Glutamatergic neuron (in vitro differentiated cells): ENCODE data around the gene ZNF574. TPM values are rescaled to one million over a fixed set of nuclear protein-coding genes. Genes with fewer than 3 reads are reported as not detected.

ENCODE experiments used
- DNase-seq: peaks from one replicate; pipeline ENCODE4 v3.0.0; 2022
- H3K27ac Mint-ChIP-seq: one replicate; pipeline ENCODE4 v1.8.0; 2020; ENCODE audit warnings: mild to moderate bottlenecking, mixed read lengths, inconsistent platforms; ENCODE audit not compliant: unreplicated experiment
- H3K27me3 Mint-ChIP-seq: one replicate; pipeline ENCODE4 v1.8.0; 2020; ENCODE audit warnings: mild to moderate bottlenecking, moderate library complexity, mixed read lengths, inconsistent platforms; ENCODE audit not compliant: unreplicated experiment
- H3K36me3 Mint-ChIP-seq: one replicate; pipeline ENCODE4 v1.8.0; 2020; ENCODE audit warnings: mild to moderate bottlenecking, mixed read lengths, inconsistent platforms; ENCODE audit not compliant: unreplicated experiment
- H3K4me1 Mint-ChIP-seq: one replicate; pipeline ENCODE4 v1.8.0; 2020; ENCODE audit warnings: mild to moderate bottlenecking, low read depth, mixed read lengths, inconsistent platforms; ENCODE audit not compliant: unreplicated experiment
- H3K4me3 Mint-ChIP-seq: one replicate; pipeline ENCODE4 v1.8.0; 2020; ENCODE audit warnings: mild to moderate bottlenecking, mixed read lengths, inconsistent platforms; ENCODE audit not compliant: unreplicated experiment
- H3K9me3 Mint-ChIP-seq: one replicate; pipeline ENCODE4 v1.8.0; 2020; ENCODE audit warnings: mild to moderate bottlenecking, moderate library complexity, mixed read lengths, inconsistent platforms; ENCODE audit not compliant: unreplicated experiment
- total RNA-seq: library from RNA; stranded (reverse); fragmentation: NEBNext Ultra II Directional; extraction: Animal tissue kit (Norgen Biotek cat#: 25700); gene quantifications from one replicate; pipeline ENCODE4 v1.2.1, GENCODE V29; 2021; ENCODE audit not compliant: unreplicated experiment
- TF ChIP-seq, protein P1 (sequence below): fragments of 200-600 bp; sonication (generic); IDR thresholded peaks from one replicate; pipeline ENCODE4 v1.5.0; 2021; ENCODE audit not compliant: partially characterized antibody, unreplicated experiment

The ZNF574 gene
- total RNA-seq, 1 donor from 2014 or later: 24.1 TPM

GRCh38 chr19:42052241-42052863 lies 23.6 kb upstream of the ZNF574 start:
- Mint-ChIP-seq H3K4me1 (peaks cover 36% of the 10 kb centered on the region), H3K27me3 (peaks cover 25% of the 10 kb centered on the region), H3K9me3 (peaks cover 13% of the 10 kb centered on the region), H3K4me3 (peak overlapping the region; percentile 81), H3K36me3 (peaks cover 11% of the 10 kb centered on the region), H3K27ac (peak overlapping the region; percentile 92)
- TF ChIP-seq, protein P1, sequence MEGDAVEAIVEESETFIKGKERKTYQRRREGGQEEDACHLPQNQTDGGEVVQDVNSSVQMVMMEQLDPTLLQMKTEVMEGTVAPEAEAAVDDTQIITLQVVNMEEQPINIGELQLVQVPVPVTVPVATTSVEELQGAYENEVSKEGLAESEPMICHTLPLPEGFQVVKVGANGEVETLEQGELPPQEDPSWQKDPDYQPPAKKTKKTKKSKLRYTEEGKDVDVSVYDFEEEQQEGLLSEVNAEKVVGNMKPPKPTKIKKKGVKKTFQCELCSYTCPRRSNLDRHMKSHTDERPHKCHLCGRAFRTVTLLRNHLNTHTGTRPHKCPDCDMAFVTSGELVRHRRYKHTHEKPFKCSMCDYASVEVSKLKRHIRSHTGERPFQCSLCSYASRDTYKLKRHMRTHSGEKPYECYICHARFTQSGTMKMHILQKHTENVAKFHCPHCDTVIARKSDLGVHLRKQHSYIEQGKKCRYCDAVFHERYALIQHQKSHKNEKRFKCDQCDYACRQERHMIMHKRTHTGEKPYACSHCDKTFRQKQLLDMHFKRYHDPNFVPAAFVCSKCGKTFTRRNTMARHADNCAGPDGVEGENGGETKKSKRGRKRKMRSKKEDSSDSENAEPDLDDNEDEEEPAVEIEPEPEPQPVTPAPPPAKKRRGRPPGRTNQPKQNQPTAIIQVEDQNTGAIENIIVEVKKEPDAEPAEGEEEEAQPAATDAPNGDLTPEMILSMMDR: no peak
- peak; percentile 85 for DNase-seq

- peak overlapping the region; percentile 92 for H3K27ac Mint-ChIP-seq
- peaks cover 25% of the 10 kb centered on the region for H3K27me3 Mint-ChIP-seq
- H3K36me3 Mint-ChIP-seq: peaks cover 11% of the 10 kb centered on the region
- DNase-seq: no peak
- H3K4me3 Mint-ChIP-seq: peak overlapping the region; percentile 81
- TF ChIP-seq, protein P1: no peak
- peaks cover 13% of the 10 kb centered on the region for H3K9me3 Mint-ChIP-seq
- H3K4me1 Mint-ChIP-seq: peaks cover 36% of the 10 kb centered on the region
Measured at GRCh38 chr19:42053037-42053935, 22.7 kb upstream of the ZNF574 start.

GRCh38 chr19:42054205-42054604 lies 21.8 kb upstream of the ZNF574 start:
- TF ChIP-seq, protein P1: no peak
- Mint-ChIP-seq H3K4me3 (no peak overlapping the region), H3K27me3 (peaks cover 25% of the 10 kb centered on the region), H3K9me3 (peaks cover 13% of the 10 kb centered on the region), H3K4me1 (peaks cover 33% of the 10 kb centered on the region), H3K27ac (no peak overlapping the region), H3K36me3 (peaks cover 11% of the 10 kb centered on the region)
- no peak for DNase-seq

- DNase-seq: no peak
- Mint-ChIP-seq H3K4me1 (peaks cover 13% of the 10 kb centered on the region), H3K27me3 (peaks cover 21% of the 10 kb centered on the region), H3K4me3 (no peak overlapping the region), H3K9me3 (peaks cover 18% of the 10 kb centered on the region), H3K36me3 (peaks cover 24% of the 10 kb centered on the region), H3K27ac (no peak overlapping the region)
- TF ChIP-seq, protein P1: no peak
Measured at GRCh38 chr19:42057846-42058245, 18.1 kb upstream of the ZNF574 start.

GRCh38 chr19:42059196-42059595 lies 16.8 kb upstream of the ZNF574 start:
- Mint-ChIP-seq H3K4me1 (peaks cover 8% of the 10 kb centered on the region), H3K36me3 (peaks cover 35% of the 10 kb centered on the region), H3K27ac (no peak overlapping the region), H3K4me3 (no peak overlapping the region), H3K27me3 (peaks cover 25% of the 10 kb centered on the region), H3K9me3 (peaks cover 21% of the 10 kb centered on the region)
- TF ChIP-seq, protein P1: no peak
- no peak for DNase-seq
